Stimulated activated CD8-positive, alpha-beta memory T cell treated with anti-CD3 and anti-CD28 coated beads, Interleukin-12 subunit alpha, Interleukin-12 subunit beta, amount 100 ng/mL, for 4 hours (primary cell): Measurements from ENCODE around the gene TTC39A.

Experiments used
- DNase-seq: peaks from one replicate; pipeline ENCODE4 v3.0.0-alpha.2; 2020; ENCODE audit warnings: low read depth

Gene TTC39A

DNA sequence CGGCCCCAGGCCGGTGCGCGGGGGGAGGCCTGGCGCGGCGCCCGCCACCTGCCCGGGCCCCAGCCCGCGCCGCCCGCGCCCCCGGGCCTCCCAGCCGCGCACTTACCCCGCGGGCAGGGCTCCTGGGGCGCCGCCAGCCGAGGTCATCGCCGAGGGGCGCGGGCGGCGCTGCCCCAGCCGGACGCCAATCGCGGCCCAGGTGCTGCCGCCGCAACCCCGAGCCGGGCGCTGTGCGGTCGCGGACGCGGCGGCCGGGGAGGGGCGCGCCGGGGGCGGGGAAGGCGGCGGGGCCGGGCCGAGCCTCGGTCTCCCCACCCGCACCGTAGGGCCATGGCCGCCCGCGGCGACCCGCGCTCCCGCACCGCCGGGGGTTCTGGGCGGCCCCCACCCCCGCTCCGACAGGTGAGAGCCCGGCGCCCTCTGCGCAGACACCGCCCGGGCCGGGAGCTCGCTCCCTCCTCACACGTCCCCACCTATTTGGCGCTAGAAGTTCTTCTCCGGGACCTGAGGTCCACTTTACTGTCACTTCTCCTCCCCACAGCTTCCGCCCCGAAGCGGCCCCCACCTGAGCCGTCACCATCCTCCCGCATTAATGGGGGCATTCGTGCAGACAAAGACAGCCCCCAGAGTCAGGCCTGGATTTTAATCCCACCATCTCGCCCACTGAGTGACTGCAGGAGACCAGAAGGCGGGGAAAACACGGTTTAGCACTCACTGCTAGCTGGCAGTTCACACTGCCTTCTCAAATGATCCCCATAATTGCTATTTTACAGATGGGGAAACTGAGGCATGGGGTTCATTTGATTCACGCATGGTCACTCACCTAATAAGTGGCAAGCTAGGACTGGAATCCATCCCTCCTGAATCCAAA is at the start of gene TTC39A:
TSS of gene TTC39A (minus strand) at position 232 of the 871 bp plus-strand sequence. CDS start at position 147, 85 bp downstream.
- DNase-seq = no peak

DNA sequence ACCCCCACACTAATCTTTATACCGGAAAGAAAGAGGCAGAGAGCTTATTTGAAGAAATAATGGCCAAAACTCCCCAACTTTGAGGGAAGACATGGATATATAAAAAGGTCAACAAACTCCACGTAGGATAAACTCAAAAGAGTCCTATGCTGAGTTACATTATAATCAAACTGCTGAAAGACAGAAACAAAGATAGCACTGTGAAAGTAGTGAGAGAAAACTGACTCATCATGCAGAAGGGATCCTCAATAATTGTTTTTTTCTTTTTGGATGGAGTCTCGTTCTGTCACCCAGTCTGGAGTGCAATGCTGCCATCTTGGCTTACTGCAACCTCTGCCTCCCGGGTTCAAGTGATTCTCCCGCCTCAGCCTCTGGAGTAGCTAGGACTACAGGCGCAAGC is 48.5 kb upstream of the TTC39A start:
- no peak for DNase-seq

DNA sequence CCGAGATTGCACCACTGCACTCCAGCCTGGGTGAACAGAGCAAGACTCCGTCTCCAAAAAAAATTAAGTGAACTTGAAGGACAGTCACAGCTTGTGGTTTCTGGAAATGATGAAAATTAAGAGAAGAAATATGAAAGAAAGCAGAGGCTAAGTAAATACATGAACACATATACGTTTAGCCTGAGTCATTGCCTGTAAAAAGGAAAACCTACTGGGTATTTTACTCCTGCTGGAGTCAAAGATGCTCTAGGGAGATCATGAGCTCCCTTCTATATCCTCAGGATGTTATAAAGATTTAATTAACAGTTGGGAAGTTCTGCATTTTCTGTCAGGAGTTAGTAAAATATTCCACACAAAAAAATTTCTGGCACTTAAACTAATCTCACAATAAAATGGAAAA is 43.5 kb upstream of the TTC39A start:
- no peak for DNase-seq

DNA sequence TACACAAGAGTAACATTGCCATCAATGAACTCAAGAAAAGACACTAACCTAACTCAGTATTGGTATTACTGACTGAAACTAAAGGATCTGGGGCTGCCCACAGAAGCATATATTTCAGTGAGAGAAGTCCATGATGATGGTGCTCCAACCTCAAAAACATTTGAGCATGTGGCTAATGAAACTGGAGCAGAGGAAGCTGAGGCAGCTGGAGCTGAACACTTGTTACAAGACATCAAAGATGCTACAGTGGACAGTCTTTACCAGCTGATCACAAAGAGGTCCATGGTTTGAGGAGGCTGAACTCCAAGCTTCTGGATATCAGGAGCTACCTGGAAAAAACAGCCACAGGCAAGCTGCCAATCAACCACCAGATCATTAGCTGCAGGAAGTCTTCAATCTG is 42.2 kb upstream of the TTC39A start:
- no peak for DNase-seq

DNA sequence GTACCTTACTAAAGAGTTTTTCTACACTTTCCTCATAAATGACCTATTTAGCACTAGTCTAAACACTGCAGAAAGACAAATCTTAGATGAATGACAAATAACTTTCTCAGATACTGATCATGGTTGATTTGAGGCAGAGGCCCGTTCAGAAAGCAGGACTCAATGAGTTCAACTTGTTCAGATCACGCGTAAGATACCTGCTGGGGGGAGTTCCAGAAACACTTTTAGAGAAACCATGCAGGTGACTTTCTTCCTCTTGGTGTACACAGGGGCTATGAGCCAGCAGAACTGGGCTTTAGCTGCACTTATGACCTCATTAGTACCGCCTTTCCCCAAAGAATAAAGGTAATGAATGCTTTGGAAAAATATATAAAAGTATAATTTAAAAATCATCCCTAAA is 38.8 kb upstream of the TTC39A start:
- no peak for DNase-seq

DNA sequence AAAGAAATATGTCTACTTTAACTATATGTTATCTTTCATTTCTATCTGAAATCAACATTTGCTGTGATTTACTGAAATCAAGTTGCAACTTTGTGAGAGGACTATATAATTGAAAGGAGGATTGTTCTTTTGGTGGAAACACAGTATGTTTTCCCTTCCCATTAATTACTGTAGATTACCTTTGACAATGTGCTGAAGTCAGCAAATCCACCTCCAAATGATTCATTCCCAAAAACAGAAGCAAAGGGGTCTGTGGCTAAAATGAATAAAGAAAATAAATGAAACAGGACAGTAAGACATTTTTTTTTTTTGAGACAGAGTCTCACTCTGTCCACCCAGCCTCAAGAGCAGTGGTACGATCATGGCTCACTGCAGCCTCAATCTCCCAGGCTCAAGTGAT is 35.4 kb upstream of the TTC39A start:
- DNase-seq = no peak

DNA sequence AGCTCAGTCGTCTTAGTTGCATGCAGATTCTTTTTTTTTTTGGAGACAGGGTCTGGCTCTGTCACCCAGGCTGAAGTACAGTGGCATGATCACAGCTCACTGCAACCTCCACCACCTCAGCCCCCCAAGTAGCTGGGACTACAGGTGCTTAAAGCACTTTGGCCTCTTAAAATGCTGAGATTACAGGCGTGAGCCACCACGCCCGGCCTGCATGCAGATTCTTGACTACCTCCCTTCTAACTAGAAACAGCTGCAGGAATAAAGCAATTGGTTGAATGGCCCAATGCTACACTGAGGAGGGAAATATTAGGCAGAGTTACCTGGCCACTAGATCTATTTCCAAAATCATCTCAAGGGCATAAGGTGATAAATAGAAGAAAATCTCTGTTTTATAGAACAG is 29.5 kb upstream of the TTC39A start:
- no peak for DNase-seq

DNA sequence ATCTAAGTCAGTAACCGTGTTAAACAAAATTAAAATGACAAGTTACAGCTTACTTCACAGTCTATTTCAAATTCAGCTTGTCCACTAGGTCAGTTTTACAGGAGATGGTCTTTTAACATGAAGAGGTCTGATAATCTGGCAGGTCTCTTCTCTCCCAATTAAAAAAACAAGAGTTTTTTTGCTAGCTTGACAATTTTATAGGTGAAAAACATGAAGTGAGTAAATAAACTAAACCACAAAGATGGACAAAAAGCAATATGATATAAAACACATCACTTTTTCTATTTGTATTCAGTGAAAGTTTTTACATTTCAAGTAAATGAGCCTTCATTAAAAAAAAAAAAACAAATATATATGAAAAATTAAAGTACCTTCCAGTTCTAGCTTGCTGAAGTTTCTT is 25.0 kb upstream of the TTC39A start:
- no peak for DNase-seq

DNA sequence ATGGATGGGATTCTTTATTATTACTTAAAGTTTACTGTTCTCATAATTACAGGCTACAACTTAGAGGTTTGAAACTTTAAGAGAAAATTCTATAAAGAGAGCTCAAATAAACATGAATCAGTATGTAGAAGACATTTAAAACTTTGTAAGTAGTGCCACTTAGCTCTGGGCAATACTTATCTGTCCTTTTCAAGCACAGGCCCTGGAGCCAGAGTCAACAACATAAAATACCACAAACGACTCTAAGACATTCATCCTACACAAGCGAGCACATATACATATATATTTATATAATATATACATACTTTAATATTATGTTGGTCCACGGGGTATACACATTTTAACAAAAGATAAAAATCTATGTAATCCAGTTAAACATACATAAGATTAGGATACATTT is 24.1 kb upstream of the TTC39A start:
- DNase-seq = no peak

DNA sequence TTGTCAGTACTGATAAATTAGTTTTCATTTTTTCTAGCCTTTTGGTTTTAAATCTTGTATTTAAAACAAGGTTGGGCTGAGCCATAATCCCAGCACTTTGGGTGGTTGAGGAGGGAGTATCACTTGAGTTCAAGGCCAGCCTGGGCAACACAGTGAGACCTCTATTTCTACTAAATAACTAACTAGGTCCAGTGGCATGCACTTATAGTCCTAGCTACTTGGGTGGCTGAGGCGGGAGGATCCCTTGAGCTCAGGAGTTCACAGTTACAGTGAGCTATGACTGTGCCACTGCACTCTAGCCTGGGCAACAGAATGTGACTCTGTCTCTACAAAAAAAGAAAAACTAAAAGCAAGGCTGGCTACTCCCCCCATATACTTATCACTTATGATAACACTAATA is 21.5 kb upstream of the TTC39A start:
- no peak for DNase-seq

DNA sequence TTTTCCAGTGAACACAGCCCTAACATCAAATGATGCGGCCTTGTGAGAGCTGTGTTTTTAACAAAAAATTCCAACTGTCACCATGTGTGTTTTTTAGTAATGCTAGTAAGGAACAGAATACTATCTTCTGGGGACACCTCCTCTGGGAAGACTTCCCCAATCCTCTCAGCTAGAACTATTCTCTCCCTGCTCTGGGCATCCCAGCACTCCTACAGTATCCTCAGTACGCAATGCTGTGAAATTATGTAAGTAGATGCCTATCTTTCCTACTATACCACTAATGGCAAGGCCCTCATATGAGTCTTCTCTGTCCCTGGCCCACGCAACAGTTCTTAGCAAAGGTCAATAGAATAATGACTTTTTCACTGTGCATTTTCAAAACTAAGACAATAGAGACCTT is 19.5 kb upstream of the TTC39A start:
- DNase-seq = no peak

DNA sequence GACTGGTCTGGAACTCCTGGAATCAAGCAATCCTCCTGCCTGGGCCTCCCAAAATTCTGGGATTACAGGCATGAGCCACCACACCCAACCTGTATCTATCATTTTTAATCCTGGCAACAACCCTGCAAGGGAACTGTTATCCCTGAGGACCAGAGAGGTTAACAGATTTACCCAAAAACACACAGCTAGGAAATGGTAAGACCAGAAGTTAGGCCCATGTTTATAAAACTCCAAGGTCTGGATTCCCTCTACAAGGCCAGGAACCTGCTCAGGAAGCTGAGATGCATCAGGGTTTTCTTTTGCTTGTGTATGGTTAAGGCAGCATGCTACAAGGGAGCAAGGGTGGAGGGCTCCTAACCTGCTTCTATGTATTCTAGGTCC is 17.8 kb upstream of the TTC39A start:
- DNase-seq = no peak

DNA sequence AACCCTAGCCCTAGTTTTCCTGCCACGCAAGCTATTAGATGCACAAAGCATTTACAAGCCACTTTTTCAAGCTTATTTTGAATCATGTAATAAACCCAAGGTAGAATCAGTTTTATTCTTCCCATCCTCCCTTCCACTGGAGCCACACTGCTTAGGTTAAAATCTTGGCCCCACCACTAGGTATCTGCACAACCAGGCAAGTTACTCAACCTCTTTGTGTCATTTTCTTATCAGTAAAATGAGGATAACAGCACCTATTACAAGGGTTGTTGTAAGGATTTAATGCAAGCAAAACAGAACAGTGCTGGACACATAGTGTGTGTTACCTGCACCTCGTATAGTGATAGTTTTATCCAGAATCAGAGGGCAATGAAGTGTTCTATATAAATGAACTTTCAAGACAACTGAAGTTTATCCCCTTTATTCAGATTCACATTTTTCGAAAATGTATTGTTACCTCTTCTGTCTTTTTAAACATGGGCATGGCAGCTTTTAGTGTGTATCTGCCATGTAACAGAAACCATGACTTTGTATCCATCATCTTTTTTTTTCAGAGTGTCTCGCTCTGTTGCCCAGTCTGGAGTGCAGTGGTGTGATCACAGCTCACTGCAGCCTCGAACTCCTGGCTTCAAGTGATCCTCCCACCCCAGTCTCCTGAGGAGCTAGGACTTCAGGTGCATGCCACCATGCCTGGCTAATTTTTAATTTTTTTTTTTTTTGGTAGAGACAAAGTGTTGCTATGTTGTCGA is 17.2 kb upstream of the TTC39A start:
- DNase-seq = no peak

DNA sequence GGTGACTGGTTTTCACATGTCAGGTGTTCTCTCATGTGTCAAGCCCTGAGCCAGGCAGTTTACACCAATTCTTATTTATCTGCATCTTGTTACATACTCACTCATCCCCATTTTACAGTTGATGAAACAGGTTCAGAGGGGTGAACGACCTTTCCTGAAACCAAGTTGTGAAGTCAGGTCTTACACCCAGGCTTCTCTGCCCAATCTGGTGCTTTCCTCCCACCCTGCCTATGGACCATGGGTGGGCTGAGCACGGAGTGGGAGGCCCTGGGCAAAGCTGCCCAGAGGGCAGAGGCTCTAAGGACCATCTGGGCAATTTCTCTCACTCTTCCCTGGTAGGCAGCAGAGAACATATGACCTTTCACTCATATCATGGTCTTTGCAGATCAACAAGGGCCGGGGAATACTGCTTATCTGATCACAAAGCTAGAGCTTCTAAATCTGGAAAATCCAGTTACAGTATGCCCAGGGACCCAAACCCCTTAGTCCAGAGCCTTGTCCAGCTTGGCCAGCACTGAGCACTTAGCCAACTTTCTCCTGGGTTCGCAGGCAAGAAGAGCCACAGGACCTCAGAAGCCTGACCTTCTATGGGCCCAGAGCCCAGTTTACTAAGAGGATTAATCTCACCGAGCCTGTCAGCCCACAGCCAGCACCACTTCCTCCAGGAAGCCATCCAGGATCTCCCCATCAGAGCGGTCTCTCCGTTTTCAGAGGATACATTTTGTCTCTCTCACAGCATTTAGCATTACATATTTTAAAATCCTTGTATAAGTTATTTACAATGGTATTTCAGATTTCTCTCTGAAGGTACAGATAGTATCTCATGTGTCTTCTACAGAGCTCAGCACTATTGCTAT is 16.0 kb upstream of the TTC39A start:
- DNase-seq = no peak

DNA sequence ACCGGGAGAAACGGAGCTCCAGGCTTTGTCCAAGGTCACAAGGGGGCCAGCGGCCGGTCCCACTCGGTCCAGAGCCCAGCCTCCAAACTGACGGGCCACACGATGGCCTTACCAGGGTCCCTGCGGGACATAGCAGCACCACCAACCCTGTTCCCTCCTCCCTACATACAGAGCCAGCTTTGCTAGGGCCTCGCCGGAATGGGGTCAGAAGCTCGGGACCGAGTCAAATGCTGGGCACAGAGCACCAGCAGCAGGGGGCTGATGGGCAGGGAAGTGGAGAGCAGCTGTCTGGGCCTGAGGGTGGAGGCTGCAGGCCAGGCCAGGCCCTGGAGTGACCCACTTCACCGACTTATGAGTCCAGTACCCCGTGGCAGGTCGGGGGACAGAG is 14.9 kb upstream of the TTC39A start:
- no peak for DNase-seq

DNA sequence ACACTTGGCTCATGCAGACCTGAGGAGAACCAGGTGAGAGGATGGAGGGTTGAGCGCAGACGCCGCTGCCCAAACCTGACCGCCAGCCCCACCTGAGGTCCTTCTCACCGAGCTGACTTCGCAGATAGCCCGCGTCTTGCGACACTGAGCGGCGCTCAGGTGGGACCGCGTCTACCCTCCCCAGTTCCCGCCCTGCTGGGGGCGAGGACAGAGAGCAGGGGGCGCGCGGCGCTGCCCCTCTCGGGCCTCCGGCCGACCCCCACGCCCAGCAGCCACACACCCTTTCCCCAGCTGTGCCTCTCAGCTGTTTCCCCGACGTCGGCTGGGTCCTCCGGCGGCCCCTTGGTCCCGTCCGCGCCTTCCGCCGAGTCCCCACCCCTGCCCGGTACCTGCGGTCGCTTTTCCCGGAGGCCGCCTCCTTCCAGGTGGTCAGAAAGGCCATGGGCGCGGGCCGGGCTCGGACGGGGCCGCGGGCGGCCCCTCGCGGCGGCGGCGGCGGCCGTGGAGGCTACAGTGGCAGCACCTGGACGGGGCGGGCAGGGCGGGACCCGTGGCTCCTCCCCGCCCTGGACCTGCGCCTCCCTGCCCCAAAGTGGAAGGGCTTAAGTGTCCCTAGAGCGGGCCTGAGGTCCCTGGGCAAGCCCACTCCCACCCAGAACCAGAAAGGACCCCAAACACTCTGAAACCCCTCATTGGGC is 14.4 kb upstream of the TTC39A start:
- no peak for DNase-seq

DNA sequence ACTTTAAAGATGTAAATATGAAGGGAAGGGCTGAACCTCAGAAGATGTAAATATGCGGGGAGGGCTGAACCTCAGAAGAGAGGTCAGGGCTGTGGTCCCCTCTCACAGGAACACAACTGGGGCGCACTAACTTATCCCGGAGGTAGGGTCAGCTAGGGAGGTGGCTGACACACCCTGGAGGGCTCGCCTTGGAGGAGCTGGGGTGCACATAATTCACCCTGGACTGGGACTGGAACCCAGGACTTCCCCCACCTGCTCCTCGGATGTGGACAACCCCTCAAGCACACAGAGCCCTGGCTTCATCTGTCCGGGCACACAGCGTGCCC is 13.9 kb upstream of the TTC39A start:
- no peak for DNase-seq

DNA sequence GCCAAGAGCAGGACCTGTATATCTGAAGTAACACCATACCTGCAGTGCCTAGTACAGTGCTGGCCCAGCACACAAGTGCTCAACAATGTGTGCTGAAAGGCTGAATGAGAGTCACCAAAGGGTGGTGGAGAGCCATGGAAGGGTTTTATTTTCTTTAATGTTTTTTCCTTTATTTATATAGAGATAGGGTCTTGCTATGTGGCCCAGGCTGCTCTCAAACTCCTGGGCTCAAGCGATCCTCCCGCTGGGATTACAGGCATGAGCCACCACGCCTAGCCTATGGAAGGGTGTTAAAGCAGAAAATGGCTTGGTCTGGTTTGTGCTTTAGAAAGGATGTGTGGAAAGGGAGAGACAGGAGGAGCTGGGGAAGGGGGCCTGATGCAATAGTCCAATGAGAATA is 13.3 kb upstream of the TTC39A start:
- no peak for DNase-seq

DNA sequence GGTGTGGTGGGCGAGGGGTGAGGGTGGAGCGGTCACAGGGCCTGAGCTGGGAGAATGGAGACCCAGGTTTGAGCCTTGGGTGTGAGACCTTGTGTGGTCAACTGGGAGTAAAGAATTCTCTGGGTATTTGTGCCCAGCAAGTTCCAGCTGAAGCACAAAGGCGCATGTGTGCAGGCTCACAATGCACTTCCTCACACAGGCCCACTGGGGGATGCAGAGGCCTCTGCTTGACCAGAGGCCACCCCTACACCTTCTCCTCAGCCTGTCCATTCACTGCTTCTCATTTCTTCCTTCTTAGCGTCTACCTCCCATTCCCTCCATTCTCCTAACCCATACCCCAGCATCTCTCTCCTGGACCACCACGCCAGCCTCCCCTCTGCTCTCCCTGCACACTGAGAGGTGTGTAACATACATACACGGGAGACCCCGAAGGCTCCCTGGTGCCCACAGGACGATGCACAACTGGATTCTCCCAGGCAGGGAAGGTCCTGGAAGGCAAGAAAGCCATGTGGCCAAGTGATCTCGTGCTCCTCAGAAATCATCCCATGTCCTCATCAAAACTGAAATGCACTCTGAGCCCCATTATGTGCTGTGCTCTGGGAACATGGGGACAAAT is 12.3 kb upstream of the TTC39A start:
- no peak for DNase-seq

DNA sequence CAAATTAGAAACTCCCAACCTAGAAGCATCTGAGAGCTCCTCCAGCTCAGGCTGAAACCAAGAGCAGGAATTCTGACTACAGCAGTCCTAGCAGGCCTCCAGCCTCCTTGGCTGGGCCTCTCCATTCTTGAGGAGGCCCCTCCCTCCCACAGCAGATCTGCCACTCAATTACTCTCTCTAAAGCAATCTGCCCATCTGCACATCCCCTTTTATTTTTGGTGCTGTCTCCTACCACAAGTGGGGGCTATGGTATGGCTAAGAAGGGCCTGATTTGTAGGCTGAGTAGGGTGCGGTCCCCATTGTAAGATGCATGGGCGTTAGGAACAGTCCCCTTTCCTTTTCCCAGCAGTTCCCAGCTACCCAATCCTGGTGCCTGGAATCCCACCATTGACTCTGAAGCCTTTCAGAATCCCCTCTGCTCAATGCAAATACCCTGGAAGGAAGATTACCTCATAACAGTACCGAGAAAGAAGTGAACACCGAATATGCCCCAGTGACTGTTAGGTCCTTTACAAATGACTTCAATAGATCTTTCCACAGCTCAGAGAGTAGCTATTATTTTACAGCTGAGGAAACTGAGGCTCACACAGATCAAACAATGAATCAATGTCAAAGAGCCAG is 11.6 kb upstream of the TTC39A start:
- DNase-seq = no peak

DNA sequence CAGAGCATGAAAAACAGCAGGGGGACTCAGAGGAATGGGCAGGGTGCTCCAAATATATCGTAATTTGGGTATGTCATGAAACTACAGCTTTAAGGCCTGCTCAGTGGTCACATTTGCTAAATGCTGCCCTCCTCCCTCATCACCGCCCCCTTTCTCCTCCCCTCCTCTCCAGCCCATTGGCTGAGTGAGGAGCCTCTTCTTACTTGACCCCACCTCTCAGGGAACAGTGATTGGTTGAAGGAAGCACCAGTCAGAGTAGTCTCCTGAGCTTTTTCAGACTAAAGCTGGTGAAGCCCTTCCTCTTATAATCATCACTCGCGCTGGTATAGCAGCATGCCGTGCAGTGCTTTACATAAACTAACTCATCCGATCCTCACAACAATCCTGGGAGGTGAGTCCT is 10.0 kb upstream of the TTC39A start:
- no peak for DNase-seq
